Nucleus accumbens (tissue), 56 donors: Measurements from ENCODE around the gene MCM8.
A peak's percentile ranks its signal among the peaks of the same experiment; 100 is the strongest.

Source experiments
- DNase-seq, 56 donors: peaks; one replicate each; lab custom pipeline; 2025; lab: John Stamatoyannopoulos, UW

MCM8 gene

GRCh38 chr20:5938456-5939029 lies 11.9 kb upstream of the MCM8 start:
- peak in 7 of 56 donors; percentile 1 to 42 (median 15) for DNase-seq

- DNase-seq, result no peak
Measured at GRCh38 chr20:5945963-5946362, 4.5 kb upstream of the MCM8 start.

GRCh38 chr20:5947276-5947675 lies 3.2 kb upstream of the MCM8 start:
- no peak for DNase-seq

- DNase-seq, result peak in 2 of 56 donors; percentile 20 to 50
Measured at GRCh38 chr20:5949943-5950270, 545 bp upstream of the MCM8 start.

GRCh38 chr20:5967469-5967868 lies 17.0 kb downstream of the MCM8 start:
- no peak for DNase-seq

GRCh38 chr20:5968462-5968861 lies 18.0 kb downstream of the MCM8 start:
- no peak for DNase-seq

GRCh38 chr20:5969348-5969935 lies 19.0 kb downstream of the MCM8 start:
- no peak for DNase-seq

- DNase-seq, result no peak
Measured at GRCh38 chr20:5969940-5970339, 19.5 kb downstream of the MCM8 start.

GRCh38 chr20:5970381-5970780 lies 19.9 kb downstream of the MCM8 start:
- no peak for DNase-seq

- no peak for DNase-seq
Measured at GRCh38 chr20:5971203-5971602, 20.8 kb downstream of the MCM8 start.

GRCh38 chr20:5973172-5973571 lies 22.7 kb downstream of the MCM8 start:
- no peak for DNase-seq

- no peak for DNase-seq
Measured at GRCh38 chr20:5973971-5974370, 23.5 kb downstream of the MCM8 start.

GRCh38 chr20:5974531-5974930 lies 24.1 kb downstream of the MCM8 start:
- DNase-seq, result no peak

GRCh38 chr20:5975778-5976177 lies 25.3 kb downstream of the MCM8 start:
- DNase-seq, result no peak

- DNase-seq, result no peak
Measured at GRCh38 chr20:5977223-5977622, 26.8 kb downstream of the MCM8 start.

GRCh38 chr20:5977975-5978374 lies 27.5 kb downstream of the MCM8 start:
- no peak for DNase-seq

GRCh38 chr20:5979801-5980200 lies 29.3 kb downstream of the MCM8 start:
- DNase-seq, result no peak

- DNase-seq, result no peak
Measured at GRCh38 chr20:5980720-5981538, 30.5 kb downstream of the MCM8 start.

- no peak for DNase-seq
Measured at GRCh38 chr20:5987383-5987782, 36.9 kb downstream of the MCM8 start.

GRCh38 chr20:5989539-5989938 lies 39.1 kb downstream of the MCM8 start:
- no peak for DNase-seq

- DNase-seq, result no peak
Measured at GRCh38 chr20:5990946-5991345, 40.5 kb downstream of the MCM8 start.
